Panc1 (cell line): Measurements from ENCODE around the gene CLEC16A. TPM values are rescaled to one million over a fixed set of nuclear protein-coding genes. Genes with fewer than 3 reads are reported as not detected.
A peak's percentile ranks its signal among the peaks of the same experiment; 100 is the strongest.

ENCODE experiments used
- ATAC-seq: fragments of 200-7000 bp; cut with Tn5 transposase; 2 replicates; pipeline ENCODE4 v1.9.1; 2020; ENCODE audit warnings: mild to moderate bottlenecking, moderate library complexity
- BruUV-seq: library from RNA; stranded (reverse); fragments of 400-500 nt; replicated peaks from 2 replicates; lab custom pipeline; 2021; lab: Mats Ljungman, UMichigan
- CTCF ChIA-PET: fragments of 300-600 bp; sonication (Branson Sonifier 250); formaldehyde crosslinking; loops from one replicate; lab custom pipeline; 2022; ENCODE audit warnings: antibody characterized with exemption; lab: Charles Lee
- POLR2A ChIA-PET: fragments of 300-600 bp; sonication (Branson Sonifier 250); formaldehyde crosslinking; loops from one replicate; lab custom pipeline; 2022; ENCODE audit warnings: antibody characterized with exemption; lab: Charles Lee
- DNase-seq: peaks from one replicate; pipeline ENCODE4 v3.0.0-alpha.2; 2010; ENCODE audit warnings: low read depth, low spot score
- H3K27ac ChIP-seq: 2 replicates; pipeline ENCODE4 v1.5.1; 2011; ENCODE audit warnings: mild to moderate bottlenecking, low read length, inconsistent platforms
- H3K27me3 ChIP-seq: fragments of 200-500 bp; sonication (Bioruptor generic); 2 replicates; pipeline ENCODE4 v1.6.0; 2014; ENCODE audit warnings: low read length, inconsistent platforms; ENCODE audit not compliant: control insufficient read depth, insufficient read depth
- H3K36me3 ChIP-seq: fragments of 200-500 bp; sonication (Bioruptor generic); 2 replicates; pipeline ENCODE4 v1.5.1; 2014; ENCODE audit warnings: inconsistent platforms, mild to moderate bottlenecking, low read length, moderate library complexity; ENCODE audit not compliant: control insufficient read depth, insufficient read depth
- H3K4me1 ChIP-seq: 2 replicates; pipeline ENCODE4 v1.5.1; 2011; ENCODE audit warnings: inconsistent platforms, mild to moderate bottlenecking, low read length, moderate library complexity; ENCODE audit not compliant: control insufficient read depth, insufficient read depth
- H3K4me3 ChIP-seq, 2 experiments: 2 replicates each; pipeline ENCODE4 v1.5.1; 2011 to 2012; ENCODE audit warnings: low read depth in 2 of 2, low read length in 2 of 2, mild to moderate bottlenecking in 2 of 2, inconsistent platforms in 1 of 2, moderate library complexity in 1 of 2
- H3K9me3 ChIP-seq: fragments of 200-500 bp; sonication (Bioruptor generic); 2 replicates; pipeline ENCODE4 v1.5.1; 2014; ENCODE audit warnings: low read depth, mild to moderate bottlenecking, inconsistent platforms, low read length, moderate library complexity; ENCODE audit not compliant: control insufficient read depth, insufficient read depth
- POLR2AphosphoS5 ChIP-seq: IDR thresholded peaks from 2 replicates; pipeline ENCODE4 v1.6.1; 2012; ENCODE audit warnings: mild to moderate bottlenecking, low read depth, low read length, moderate library complexity
- REST ChIP-seq, 2 experiments: IDR thresholded peaks; 2 replicates each; pipeline ENCODE4 v1.6.1; 2011 to 2012; ENCODE audit warnings: low read depth in 2 of 2, control low read depth in 1 of 2, low read length in 1 of 2, mild to moderate bottlenecking in 1 of 2, moderate library complexity in 1 of 2; ENCODE audit not compliant: insufficient read depth in 1 of 2
- SIN3A ChIP-seq: IDR thresholded peaks from 2 replicates; pipeline ENCODE4 v1.6.1; 2012; ENCODE audit warnings: low read depth, mild to moderate bottlenecking, low read length, moderate library complexity, borderline replicate concordance; ENCODE audit not compliant: insufficient read depth
- TCF7L2 ChIP-seq: IDR thresholded peaks from 2 replicates; pipeline ENCODE4 v1.6.1; 2011; ENCODE audit warnings: mild to moderate bottlenecking, low read depth, low read length, inconsistent platforms
- in situ Hi-C: cut with HindIII; loops from 2 replicates; pipeline ENCODE4 v1.10.0; 2016; ENCODE audit warnings: low sequenced_read_pairs, low pct_unique_long_range_greater_than_20kb
- intact Hi-C: fragments of 100-400 bp; cut with micrococcal nuclease; formaldehyde crosslinking; loops from one replicate; pipeline ENCODE4 v1.10.0; 2022; ENCODE audit not compliant: unreplicated experiment
- total RNA-seq: library from RNA; stranded (reverse); gene quantifications from one replicate; pipeline ENCODE4 v1.2.1, GENCODE V29; 2021; ENCODE audit not compliant: unreplicated experiment
- TF ChIP-seq, protein P1 (sequence below): fragments of 450-650 bp; IDR thresholded peaks from 2 replicates; pipeline ENCODE4 v1.5.1; 2017; ENCODE audit warnings: mild to moderate bottlenecking

Gene CLEC16A
- total RNA-seq, 1 experiment from 2014 or later: 21.0 TPM

DNA sequence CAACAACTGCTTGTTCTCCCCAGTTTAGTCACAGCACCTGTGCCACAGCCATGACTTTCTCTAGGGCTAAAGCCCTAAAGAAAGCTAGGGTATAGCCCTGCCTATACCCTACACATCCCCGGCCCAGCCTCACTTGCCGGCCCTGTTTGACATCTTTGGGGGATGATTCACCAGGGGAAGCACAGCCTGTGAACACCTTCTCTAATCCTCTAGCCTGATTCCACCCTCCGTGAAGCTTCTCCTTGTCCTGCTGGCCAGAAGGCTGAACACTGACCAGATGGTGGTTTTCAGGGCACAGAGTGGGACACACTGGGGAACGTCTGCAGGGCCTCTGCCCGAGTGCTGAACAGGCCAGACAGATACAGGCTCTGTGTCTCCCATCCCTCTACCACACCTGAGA is 6.0 kb downstream of the CLEC16A start:
- intact Hi-C loops: loop anchor here (5.0 kb wide), 1 partner anchor 307 kb away; the partner anchor contains the start of gene SOCS1
- BruUV-seq: no TSS peak

GRCh38 chr16:10951026-10951425 is 6.7 kb downstream of the CLEC16A start:
- H3K36me3 ChIP-seq: no peaks in the 10 kb centered on the region
- ChIA-PET CTCF (no interaction called here), POLR2A (no interaction called here)
- no peaks in the 10 kb centered on the region for H3K27me3 ChIP-seq
- in situ Hi-C loops: no loop called here
- no peak for ATAC-seq
- intact Hi-C loops: loop anchor here (5.0 kb wide), 1 partner anchor 306 kb away; the partner anchor contains the start of gene SOCS1
- no peak overlapping the region for H3K4me3 ChIP-seq
- peaks cover 30% of the 10 kb centered on the region for H3K4me1 ChIP-seq
- no TSS peak for BruUV-seq
- no peaks in the 10 kb centered on the region for H3K9me3 ChIP-seq
- no peak for TF ChIP-seq REST (IDR thresholded peaks at IDR 0.05; ENCODE audit: insufficient read depth in 1 of 2, low read depth in 2 of 2, low read length in 1 of 2)
- TF ChIP-seq, protein P1, sequence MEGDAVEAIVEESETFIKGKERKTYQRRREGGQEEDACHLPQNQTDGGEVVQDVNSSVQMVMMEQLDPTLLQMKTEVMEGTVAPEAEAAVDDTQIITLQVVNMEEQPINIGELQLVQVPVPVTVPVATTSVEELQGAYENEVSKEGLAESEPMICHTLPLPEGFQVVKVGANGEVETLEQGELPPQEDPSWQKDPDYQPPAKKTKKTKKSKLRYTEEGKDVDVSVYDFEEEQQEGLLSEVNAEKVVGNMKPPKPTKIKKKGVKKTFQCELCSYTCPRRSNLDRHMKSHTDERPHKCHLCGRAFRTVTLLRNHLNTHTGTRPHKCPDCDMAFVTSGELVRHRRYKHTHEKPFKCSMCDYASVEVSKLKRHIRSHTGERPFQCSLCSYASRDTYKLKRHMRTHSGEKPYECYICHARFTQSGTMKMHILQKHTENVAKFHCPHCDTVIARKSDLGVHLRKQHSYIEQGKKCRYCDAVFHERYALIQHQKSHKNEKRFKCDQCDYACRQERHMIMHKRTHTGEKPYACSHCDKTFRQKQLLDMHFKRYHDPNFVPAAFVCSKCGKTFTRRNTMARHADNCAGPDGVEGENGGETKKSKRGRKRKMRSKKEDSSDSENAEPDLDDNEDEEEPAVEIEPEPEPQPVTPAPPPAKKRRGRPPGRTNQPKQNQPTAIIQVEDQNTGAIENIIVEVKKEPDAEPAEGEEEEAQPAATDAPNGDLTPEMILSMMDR: no peak
- TF ChIP-seq POLR2AphosphoS5: no peak
- TF ChIP-seq TCF7L2: no peak
- TF ChIP-seq SIN3A: no peak
- DNase-seq: no peak
- no peak overlapping the region for H3K27ac ChIP-seq

More for the DNA sequence above, 6.0 kb downstream of the CLEC16A start:
- ChIA-PET POLR2A (no interaction called here), CTCF (interaction anchor here (0.6 kb wide), 1 partner anchor 1457 kb away, joined by 5 read pairs; no protein-coding TSS in a partner anchor)
- in situ Hi-C loops: no loop called here
- no peaks in the 10 kb centered on the region for H3K27me3 ChIP-seq
- ATAC-seq (peak; percentile 28; the same call in 1 of the 2 replicates), DNase-seq (no peak)
- no peaks in the 10 kb centered on the region for H3K36me3 ChIP-seq
- TF ChIP-seq, protein P1: no peak
- TF ChIP-seq POLR2AphosphoS5: no peak
- no peak overlapping the region for H3K27ac ChIP-seq
- peaks cover 34% of the 10 kb centered on the region for H3K4me1 ChIP-seq
- H3K9me3 ChIP-seq: no peaks in the 10 kb centered on the region
- H3K4me3 ChIP-seq: no peak overlapping the region
